Psoas muscle (tissue), 8 donors: Measurements from ENCODE around the gene NDUFB1. TPM values are rescaled to one million over a fixed set of nuclear protein-coding genes. Genes with fewer than 3 reads are reported as not detected.

ENCODE experiments used
- ATAC-seq, 4 donors: fragments of 200-7000 bp; cut with Tn5 transposase; one replicate each; pipeline ENCODE4 v1.9.1; 2020; ENCODE audit warnings: moderate library complexity in 3 of 4, mild to moderate bottlenecking in 2 of 4
- DNase-seq, 2 donors: peaks; one replicate each; pipeline ENCODE4 v3.0.0-alpha.2; 2020
- H3K27ac ChIP-seq: fragments of 200-600 bp; one replicate; pipeline ENCODE4 v1.8.0; 2022
- H3K27me3 ChIP-seq, 3 donors: fragments of 200-600 bp in 1 of 3; one replicate each; pipeline versions ENCODE4 v1.6.1 to v1.8.0; 2013 to 2022; ENCODE audit warnings: low read length in 2 of 3, mild to moderate bottlenecking in 2 of 3, moderate library complexity in 1 of 3; ENCODE audit not compliant: insufficient read depth in 3 of 3
- H3K36me3 ChIP-seq, 2 donors: fragments of 200-600 bp in 1 of 2; one replicate each; pipeline versions ENCODE4 v1.6.1 to v1.8.0; 2013 to 2022; ENCODE audit warnings: low read depth in 1 of 2, mild to moderate bottlenecking in 1 of 2, moderate library complexity in 1 of 2; ENCODE audit not compliant: insufficient read depth in 1 of 2
- H3K4me1 ChIP-seq: fragments of 200-600 bp; one replicate; pipeline ENCODE4 v1.8.0; 2022
- H3K4me3 ChIP-seq: fragments of 200-600 bp; one replicate; pipeline ENCODE4 v1.8.0; 2022; ENCODE audit warnings: mild to moderate bottlenecking
- H3K9me3 ChIP-seq: fragments of 200-600 bp; one replicate; pipeline ENCODE4 v1.8.0; 2022
- CTCF ChIP-seq: fragments of 200-600 bp; IDR thresholded peaks from one replicate; pipeline ENCODE4 v1.8.0; 2022; ENCODE audit warnings: antibody characterized with exemption
- WGBS, 3 donors: extraction: QIAGEN DNeasy Blood & Tissue Kit; methylation state at CpG; one replicate each; pipeline versions ENCODE4 v1.1.6 to v1.1.7; 2013; 5-methylcytosine and 5-hydroxymethylcytosine counted together
- intact Hi-C, 2 donors: fragments of 100-400 bp; cut with DNase I; formaldehyde crosslinking; loops; one replicate each; pipeline versions ENCODE4 v1.11.0 to v1.14.2; 2022
- polyA plus RNA-seq, 3 donors: library from polyadenylated mRNA; stranded (reverse); fragments of 200-250 nt; gene quantifications; one replicate each; pipeline ENCODE4 v1.2.3, GENCODE V29; 2013
- total RNA-seq, 4 donors: library from RNA; stranded (reverse); fragmentation: NEBNext Ultra II Directional in 2 of 4; extraction: Animal tissue kit (Norgen Biotek cat#: 25700) in 2 of 4; gene quantifications; one replicate each; pipeline versions ENCODE4 v1.2.1 to v1.2.4, GENCODE V29; 2021 to 2023
- donor health status: healthy with polysubstance abuse.
- donor health status: DM: no; HTN: no; CAD: no; lungs with moderate emphysema.
- donor health status: Bipolar disorder and iron deficiency.
- donor health status: healthy.
- donor health status: DM: yes; HTN: yes; CAD: no.
- donor health status: DM: no; HTN: no; CAD: no.
- donor health status: DM: no; HTN: no; CAD: no.
- donor health status: DM: yes; HTN: yes; CAD: no.

NDUFB1 gene
- total and polyA plus RNA-seq, 7 donors = 201 to 771 (median 306) TPM

GRCh38 chr14:92143309-92143708 is 21.8 kb upstream of the NDUFB1 start:
- H3K36me3 ChIP-seq = peaks cover 9 to 100% of the 10 kb centered on the region in 2 donors
- ATAC-seq = no peak
- WGBS, 3 donors = 67 to 74% (median 71%) methylated on average over 4 of the region's 4 CpGs

GRCh38 chr14:92135269-92135668 is 13.8 kb upstream of the NDUFB1 start:
- Histone ChIP-seq H3K27me3 (no peaks in the 10 kb centered on the region), H3K27ac (no peak overlapping the region), H3K36me3 (peaks cover 2 to 100% of the 10 kb centered on the region in 2 donors), H3K9me3 (no peaks in the 10 kb centered on the region), H3K4me1 (no peaks in the 10 kb centered on the region), H3K4me3 (no peak overlapping the region)
- no peak for DNase-seq
- intact Hi-C loops = no loop called here
- ATAC-seq = no peak
- 34 to 50% (median 44%) methylated on average over 1 of the region's 1 CpG for WGBS, 3 donors
- peak; percentile 33 for TF ChIP-seq CTCF

More at GRCh38 chr14:92143309-92143708, 21.8 kb upstream of the NDUFB1 start:
- no peak for TF ChIP-seq CTCF
- H3K4me1 ChIP-seq = no peaks in the 10 kb centered on the region
- H3K4me3 ChIP-seq = no peak overlapping the region
- intact Hi-C loops = loop anchor here in 1 of 2 donors (10.0 kb wide), 1 partner anchor 681 kb away; no protein-coding TSS in a partner anchor
- H3K27me3 ChIP-seq = no peaks in the 10 kb centered on the region
- no peak overlapping the region for H3K27ac ChIP-seq
- DNase-seq = no peak
- H3K9me3 ChIP-seq = no peaks in the 10 kb centered on the region

DNA sequence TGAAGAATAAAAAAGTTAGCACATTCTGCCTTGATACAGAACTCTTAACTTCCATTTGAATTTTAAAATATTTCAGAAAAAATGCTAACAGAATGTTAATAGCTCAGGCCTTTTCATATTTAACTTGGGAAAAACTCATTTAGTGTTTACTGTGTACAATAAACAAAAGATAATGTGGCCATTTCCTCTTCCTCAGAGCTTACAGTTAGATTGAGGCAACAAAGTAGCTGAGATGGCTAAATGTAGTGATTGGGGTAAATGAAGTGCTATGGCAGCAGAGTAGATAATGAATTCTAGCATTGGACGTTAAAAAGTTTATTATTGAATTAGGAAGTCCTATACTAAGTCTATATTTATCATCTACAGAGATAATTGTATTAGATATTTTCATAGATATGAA is 12.9 kb upstream of the NDUFB1 start:
- no peaks in the 10 kb centered on the region for H3K27me3 ChIP-seq
- peaks cover 2 to 99% of the 10 kb centered on the region in 2 donors for H3K36me3 ChIP-seq
- intact Hi-C loops = no loop called here
- no peak for DNase-seq
- ATAC-seq = no peak
- no peaks in the 10 kb centered on the region for H3K9me3 ChIP-seq
- no peaks in the 10 kb centered on the region for H3K4me1 ChIP-seq
- H3K4me3 ChIP-seq = no peak overlapping the region
- H3K27ac ChIP-seq = no peak overlapping the region
- TF ChIP-seq CTCF = no peak
- 79 to 88% (median 84%) methylated on average over 1 of the region's 1 CpG for WGBS, 3 donors

DNA sequence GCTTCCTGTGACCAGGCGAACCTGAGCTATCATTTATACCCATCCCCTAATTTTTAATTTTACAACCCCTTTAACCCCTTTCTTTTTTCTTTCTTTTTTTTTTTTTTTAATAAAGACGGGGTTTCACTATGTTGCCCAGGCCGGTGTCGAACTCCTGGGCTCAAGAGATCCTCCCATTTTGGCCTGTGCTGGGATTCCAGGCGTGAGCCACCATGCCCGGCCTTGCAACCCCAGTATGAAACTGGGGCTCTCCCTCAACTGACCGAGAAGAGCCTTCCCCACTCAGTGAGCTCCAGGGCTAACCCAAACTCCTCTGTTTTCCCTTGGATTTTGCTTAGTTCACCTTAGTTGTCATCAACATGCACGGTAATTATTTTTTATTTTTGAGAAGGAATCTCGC is 1.3 kb upstream of the NDUFB1 start:
- DNase-seq = no peak
- intact Hi-C loops = loop anchor here in 1 of 2 donors (5.0 to 10.0 kb wide), 2 partner anchors 335 to 562 kb away; no protein-coding TSS in a partner anchor
- WGBS, 3 donors = 29 to 41% (median 30%) methylated on average over 9 of the region's 9 CpGs
- H3K4me3 ChIP-seq = peak overlapping the region; percentile 88
- H3K9me3 ChIP-seq = no peaks in the 10 kb centered on the region
- ATAC-seq = no peak
- H3K27ac ChIP-seq = peak overlapping the region; percentile 96
- peaks cover 2 to 44% of the 10 kb centered on the region in 2 donors for H3K36me3 ChIP-seq
- peaks cover 48% of the 10 kb centered on the region for H3K4me1 ChIP-seq
- TF ChIP-seq CTCF = no peak
- no peaks in the 10 kb centered on the region for H3K27me3 ChIP-seq

DNA sequence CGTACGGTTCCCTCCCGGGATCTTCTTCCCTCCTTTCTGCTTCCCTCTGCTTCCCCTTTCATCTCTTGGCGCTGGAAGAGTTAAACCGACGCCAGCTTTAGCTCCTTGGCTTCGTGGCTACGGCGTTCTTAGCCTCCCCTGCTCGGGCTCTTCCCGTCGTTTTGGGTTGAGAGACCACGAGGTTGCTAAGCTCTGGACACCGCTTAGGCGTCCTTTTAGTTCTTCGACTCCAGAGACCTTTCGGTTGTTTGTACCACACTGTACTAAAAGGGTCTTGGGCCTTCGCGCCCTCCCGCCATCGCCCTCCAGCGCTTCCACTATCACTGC is 808 bp upstream of the NDUFB1 start:
- Histone ChIP-seq H3K27ac (peak overlapping the region; percentile 96), H3K27me3 (no peaks in the 10 kb centered on the region), H3K9me3 (no peaks in the 10 kb centered on the region), H3K4me3 (peak overlapping the region; percentile 88), H3K4me1 (peaks cover 48% of the 10 kb centered on the region), H3K36me3 (peaks cover 2 to 44% of the 10 kb centered on the region in 2 donors)
- WGBS, 3 donors = 0 to 1% (median 0%) methylated on average over 22 of the region's 22 CpGs
- ATAC-seq = peak; percentile 18 to 59 (median 40)
- intact Hi-C loops = loop anchor here in 1 of 2 donors (5.0 to 10.0 kb wide), 2 partner anchors 335 to 562 kb away; no protein-coding TSS in a partner anchor
- no peak for DNase-seq
- TF ChIP-seq CTCF = no peak
